ENCODE measurements around the gene CYTH2.

DNA sequence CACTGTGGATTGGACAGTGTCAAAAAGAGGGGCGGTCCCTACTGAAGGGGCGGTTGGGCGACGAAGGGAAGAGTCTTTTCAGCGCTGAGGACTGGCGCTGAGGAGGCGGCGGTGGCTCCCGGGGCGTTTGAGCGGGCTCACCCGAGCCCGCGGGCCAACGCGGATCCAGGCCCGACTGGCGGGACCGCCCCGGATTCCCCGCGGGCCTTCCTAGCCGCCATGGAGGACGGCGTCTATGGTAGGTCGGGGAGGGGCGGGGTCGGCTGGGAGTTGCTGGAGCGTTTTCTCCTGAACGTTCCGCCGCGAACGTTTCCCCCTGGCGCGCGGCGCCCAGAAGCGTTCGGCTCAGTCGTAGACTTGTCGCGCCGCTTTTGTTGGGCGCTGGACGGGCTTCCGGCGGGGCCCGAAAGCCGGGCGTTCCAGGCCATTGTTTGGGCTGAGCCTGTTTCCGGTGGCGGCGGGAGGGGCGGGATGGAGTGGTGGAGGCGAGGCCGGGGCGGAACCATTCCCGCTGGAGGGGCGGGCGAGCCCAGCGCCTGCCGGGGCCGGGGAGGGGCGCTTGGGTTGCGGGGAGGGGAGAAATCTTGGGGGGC is at the start of gene CYTH2:
- TF ChIP-seq, protein P1, sequence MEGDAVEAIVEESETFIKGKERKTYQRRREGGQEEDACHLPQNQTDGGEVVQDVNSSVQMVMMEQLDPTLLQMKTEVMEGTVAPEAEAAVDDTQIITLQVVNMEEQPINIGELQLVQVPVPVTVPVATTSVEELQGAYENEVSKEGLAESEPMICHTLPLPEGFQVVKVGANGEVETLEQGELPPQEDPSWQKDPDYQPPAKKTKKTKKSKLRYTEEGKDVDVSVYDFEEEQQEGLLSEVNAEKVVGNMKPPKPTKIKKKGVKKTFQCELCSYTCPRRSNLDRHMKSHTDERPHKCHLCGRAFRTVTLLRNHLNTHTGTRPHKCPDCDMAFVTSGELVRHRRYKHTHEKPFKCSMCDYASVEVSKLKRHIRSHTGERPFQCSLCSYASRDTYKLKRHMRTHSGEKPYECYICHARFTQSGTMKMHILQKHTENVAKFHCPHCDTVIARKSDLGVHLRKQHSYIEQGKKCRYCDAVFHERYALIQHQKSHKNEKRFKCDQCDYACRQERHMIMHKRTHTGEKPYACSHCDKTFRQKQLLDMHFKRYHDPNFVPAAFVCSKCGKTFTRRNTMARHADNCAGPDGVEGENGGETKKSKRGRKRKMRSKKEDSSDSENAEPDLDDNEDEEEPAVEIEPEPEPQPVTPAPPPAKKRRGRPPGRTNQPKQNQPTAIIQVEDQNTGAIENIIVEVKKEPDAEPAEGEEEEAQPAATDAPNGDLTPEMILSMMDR (conservative IDR thresholded peaks at IDR 0.05; ENCODE audit: low read length), result no peak
- TF ChIP-seq EZH2phosphoT487 (IDR thresholded peaks at IDR 0.05; ENCODE audit: borderline replicate concordance, low read depth, low read length), result no peak
